Upper lobe of left lung (tissue), 6 donors: ENCODE results near the gene ZNF365. TPM values are rescaled to one million over a fixed set of nuclear protein-coding genes. Genes with fewer than 3 reads are reported as not detected.

Experiments used
- ATAC-seq, 2 donors: fragments of 200-7000 bp; cut with Tn5 transposase; one replicate each; pipeline ENCODE4 v1.9.1; 2022; ENCODE audit warnings: mild to moderate bottlenecking in 2 of 2, moderate library complexity in 2 of 2; ENCODE audit not compliant: low FRiP score in 2 of 2
- DNase-seq, 2 donors: peaks; one replicate each; pipeline ENCODE4 v3.0.0-alpha.2; 2019 to 2020
- H3K27ac ChIP-seq, 4 donors: fragments of 200-600 bp; sonication (generic); one replicate each; pipeline ENCODE4 v1.5.1; 2016 to 2019
- H3K27me3 ChIP-seq, 4 donors: fragments of 200-600 bp; sonication (generic); one replicate each; pipeline ENCODE4 v1.5.1; 2017 to 2019
- H3K36me3 ChIP-seq, 4 donors: fragments of 200-600 bp; sonication (generic); one replicate each; pipeline ENCODE4 v1.5.1; 2016 to 2019
- H3K4me1 ChIP-seq, 4 donors: fragments of 200-600 bp; sonication (generic); one replicate each; pipeline ENCODE4 v1.5.1; 2018 to 2019
- H3K4me3 ChIP-seq, 4 donors: fragments of 200-600 bp; sonication (generic); one replicate each; pipeline ENCODE4 v1.5.1; 2017 to 2019; ENCODE audit warnings: mild to moderate bottlenecking in 2 of 4, moderate library complexity in 1 of 4
- H3K9me3 ChIP-seq, 4 donors: fragments of 200-600 bp; sonication (generic); one replicate each; pipeline ENCODE4 v1.5.1; 2018 to 2019
- EP300 ChIP-seq, 4 donors: sonication (generic); formaldehyde crosslinking; IDR thresholded peaks; one replicate each; pipeline ENCODE4 v1.5.1; 2017; ENCODE audit warnings: antibody characterized with exemption in 4 of 4, control low read depth in 2 of 4
- POLR2A ChIP-seq, 4 donors: fragments of 450-650 bp; IDR thresholded peaks; one replicate each; pipeline ENCODE4 v1.5.1; 2016 to 2017; ENCODE audit warnings: antibody characterized with exemption in 4 of 4, mild to moderate bottlenecking in 2 of 4
- POLR2AphosphoS5 ChIP-seq, 2 donors: sonication (generic); formaldehyde crosslinking; IDR thresholded peaks; one replicate each; pipeline ENCODE4 v1.5.1; 2017; ENCODE audit warnings: antibody characterized with exemption in 2 of 2
- WGBS, 2 donors: methylation state at CpG; one replicate each; pipeline ENCODE4 v1.1.5; 2017 to 2018; 5-methylcytosine and 5-hydroxymethylcytosine counted together
- total RNA-seq, 6 donors: library from RNA; depleted of rRNA in 4 of 6; stranded (reverse); fragments of >200 nt in 4 of 6; gene quantifications; one replicate each; pipeline versions ENCODE4 v1.1.0 to v1.2.1, GENCODE V29; 2016 to 2021
- TF ChIP-seq, protein P1 (sequence below), 6 experiments: fragments of 450-650 bp in 4 of 6; fragments of 200-600 bp in 2 of 6; sonication (generic) in 2 of 6; IDR thresholded peaks; one replicate each; pipeline ENCODE4 v1.5.1; 2016 to 2019; ENCODE audit warnings: antibody characterized with exemption in 6 of 6
- donor health status: DM: no; HTN: no; CAD: no; lungs with moderate emphysema.
- donor health status: DM: no; HTN: yes; CAD: no; lungs with severe emphysema.

The ZNF365 gene
- total RNA-seq, 6 donors from 2014 or later: 1.0 to 6.3 (median 1.7) TPM

DNA sequence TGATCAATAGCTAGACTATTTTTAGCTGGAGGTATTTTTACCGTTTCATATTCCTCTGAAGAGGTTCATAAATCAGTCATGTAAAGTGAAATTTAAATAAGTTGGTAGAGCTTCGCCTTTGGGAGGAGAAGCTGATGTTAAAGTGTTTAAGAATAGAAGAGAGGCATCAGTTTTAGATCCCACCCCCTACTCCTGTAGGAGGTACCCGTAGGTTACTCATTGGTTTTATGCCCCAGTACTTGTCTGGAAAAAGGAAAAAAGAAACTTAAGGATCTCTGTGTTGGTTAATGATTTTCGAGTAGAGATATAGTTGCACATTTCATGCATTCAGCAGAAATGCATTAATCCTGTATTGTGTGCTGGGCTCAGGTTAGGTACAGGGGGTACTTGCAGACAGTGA, 8.7 kb downstream of the ZNF365 start:
- Histone ChIP-seq H3K4me1 (no peaks in the 10 kb centered on the region), H3K36me3 (no peaks in the 10 kb centered on the region), H3K9me3 (no peaks in the 10 kb centered on the region), H3K4me3 (no peak overlapping the region), H3K27ac (no peak overlapping the region), H3K27me3 (no peaks in the 10 kb centered on the region)
- DNase-seq (no peak), ATAC-seq (no peak)
- TF ChIP-seq EP300 (IDR thresholded peaks at IDR 0.05) (no peak), POLR2A (IDR thresholded peaks at IDR 0.05) (no peak), POLR2AphosphoS5 (IDR thresholded peaks at IDR 0.05) (no peak)
- TF ChIP-seq, protein P1, sequence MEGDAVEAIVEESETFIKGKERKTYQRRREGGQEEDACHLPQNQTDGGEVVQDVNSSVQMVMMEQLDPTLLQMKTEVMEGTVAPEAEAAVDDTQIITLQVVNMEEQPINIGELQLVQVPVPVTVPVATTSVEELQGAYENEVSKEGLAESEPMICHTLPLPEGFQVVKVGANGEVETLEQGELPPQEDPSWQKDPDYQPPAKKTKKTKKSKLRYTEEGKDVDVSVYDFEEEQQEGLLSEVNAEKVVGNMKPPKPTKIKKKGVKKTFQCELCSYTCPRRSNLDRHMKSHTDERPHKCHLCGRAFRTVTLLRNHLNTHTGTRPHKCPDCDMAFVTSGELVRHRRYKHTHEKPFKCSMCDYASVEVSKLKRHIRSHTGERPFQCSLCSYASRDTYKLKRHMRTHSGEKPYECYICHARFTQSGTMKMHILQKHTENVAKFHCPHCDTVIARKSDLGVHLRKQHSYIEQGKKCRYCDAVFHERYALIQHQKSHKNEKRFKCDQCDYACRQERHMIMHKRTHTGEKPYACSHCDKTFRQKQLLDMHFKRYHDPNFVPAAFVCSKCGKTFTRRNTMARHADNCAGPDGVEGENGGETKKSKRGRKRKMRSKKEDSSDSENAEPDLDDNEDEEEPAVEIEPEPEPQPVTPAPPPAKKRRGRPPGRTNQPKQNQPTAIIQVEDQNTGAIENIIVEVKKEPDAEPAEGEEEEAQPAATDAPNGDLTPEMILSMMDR (IDR thresholded peaks at IDR 0.05): no peak
- WGBS, 2 donors: 84% methylated on average over 4 of the region's 4 CpGs

DNA sequence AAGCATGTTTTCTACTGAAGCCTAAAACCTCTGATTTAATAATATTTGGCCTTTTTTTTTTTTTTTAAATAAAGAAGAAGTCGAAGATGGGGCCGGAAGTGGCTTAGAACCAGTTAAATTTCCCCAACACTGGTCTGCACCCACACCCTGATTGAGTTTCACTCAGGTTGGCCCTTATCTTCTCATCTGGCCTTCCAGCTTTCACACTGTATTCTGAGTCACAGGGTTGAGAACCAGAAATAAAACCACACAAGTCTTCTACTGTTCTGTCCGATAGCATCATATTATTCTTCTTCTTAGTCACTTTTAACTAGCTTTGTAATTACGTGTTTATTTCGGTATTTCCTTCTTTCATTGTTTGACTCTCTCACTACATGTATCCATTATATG, 9.9 kb downstream of the ZNF365 start:
- H3K4me3 ChIP-seq: no peak overlapping the region
- TF ChIP-seq, protein P1 (IDR thresholded peaks at IDR 0.05): no peak
- TF ChIP-seq POLR2AphosphoS5 (IDR thresholded peaks at IDR 0.05) (no peak), EP300 (IDR thresholded peaks at IDR 0.05) (no peak), POLR2A (IDR thresholded peaks at IDR 0.05) (no peak)
- no peaks in the 10 kb centered on the region for H3K4me1 ChIP-seq
- 54 to 65% methylated on average over 5 of the region's 5 CpGs for WGBS, 2 donors
- no peak overlapping the region for H3K27ac ChIP-seq
- no peak for DNase-seq
- H3K27me3 ChIP-seq: no peaks in the 10 kb centered on the region
- peak in 1 of 2 donors; percentile 58 for ATAC-seq
- H3K9me3 ChIP-seq: no peaks in the 10 kb centered on the region
- H3K36me3 ChIP-seq: no peaks in the 10 kb centered on the region

DNA sequence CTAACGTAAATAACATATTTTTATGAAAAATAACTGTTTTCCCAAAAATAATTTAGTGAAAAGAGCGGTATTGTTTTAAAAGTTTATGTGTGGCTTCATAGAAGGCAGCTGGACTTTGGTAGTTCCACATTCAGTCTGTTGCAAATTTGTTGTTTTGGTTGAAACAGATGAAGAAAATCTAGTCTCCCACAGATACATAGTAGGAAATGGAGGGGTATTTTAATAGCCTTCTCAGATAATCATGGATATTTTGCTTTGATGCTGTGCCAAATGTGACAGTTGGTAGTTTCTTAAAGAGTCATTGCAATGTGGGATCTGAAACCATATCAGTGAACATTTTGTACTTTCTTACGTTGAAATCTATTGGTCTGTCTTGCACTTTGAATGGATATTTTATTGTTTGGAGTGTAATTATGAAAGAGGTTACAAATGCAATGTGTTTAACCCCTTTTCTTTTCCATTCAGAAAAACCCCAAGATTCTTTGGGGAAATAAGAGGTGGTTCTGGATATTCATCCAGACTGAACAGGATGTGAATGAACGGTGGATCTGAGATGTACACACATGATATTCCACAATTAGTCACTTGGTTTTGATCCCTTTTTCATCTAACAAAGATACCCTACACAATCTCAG, 10.4 kb downstream of the ZNF365 start:
- H3K27ac ChIP-seq: no peak overlapping the region
- TF ChIP-seq, protein P1 (IDR thresholded peaks at IDR 0.05): no peak
- TF ChIP-seq POLR2A (IDR thresholded peaks at IDR 0.05): no peak
- no peak for TF ChIP-seq POLR2AphosphoS5 (IDR thresholded peaks at IDR 0.05)
- no peak for TF ChIP-seq EP300 (IDR thresholded peaks at IDR 0.05)
- ATAC-seq: no peak

DNA sequence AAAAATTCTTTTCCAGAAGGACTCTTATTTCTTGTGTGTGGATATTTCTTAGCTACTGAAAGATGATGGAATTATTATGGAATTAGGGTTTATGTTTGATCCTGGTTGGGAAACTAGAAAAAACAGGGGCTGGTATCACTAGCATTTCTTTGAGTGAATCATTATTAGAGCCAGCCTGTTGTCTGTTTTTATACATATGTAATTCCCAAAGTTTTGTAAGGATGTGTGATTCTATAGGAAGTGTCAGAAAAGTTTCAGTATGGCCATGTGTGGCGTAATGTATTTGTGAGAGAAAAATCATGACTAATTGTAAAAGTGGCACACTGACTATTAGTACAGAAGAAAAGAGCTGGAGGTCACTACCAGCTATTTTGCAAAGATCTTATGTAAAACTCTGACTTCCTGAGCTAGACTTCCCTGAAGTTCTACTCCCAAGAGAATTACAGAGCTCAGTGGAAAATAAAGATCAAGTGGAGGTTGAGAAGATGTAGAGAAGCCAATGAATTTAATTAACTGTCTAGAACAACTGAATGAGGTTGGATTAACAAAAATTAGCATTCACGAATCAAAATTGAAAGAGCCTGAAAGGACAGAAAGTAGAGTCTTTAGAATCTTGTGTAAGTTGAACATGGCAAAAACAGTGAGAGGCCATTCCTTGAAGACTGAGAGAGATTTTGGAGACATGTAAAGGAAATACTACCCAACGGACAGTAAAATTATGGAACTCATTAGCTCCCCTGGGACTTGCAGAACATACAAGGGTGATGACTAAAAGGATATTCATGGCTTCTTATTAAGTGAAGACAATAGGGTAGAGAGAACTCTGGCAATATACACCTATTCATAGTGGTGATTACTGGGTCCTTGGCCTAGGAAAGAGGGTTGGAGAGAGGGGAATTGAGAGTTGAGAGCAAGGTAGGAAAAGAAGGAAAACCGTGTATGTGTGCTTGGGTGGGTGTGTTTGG, 12.5 kb downstream of the ZNF365 start:
- ATAC-seq (no peak), DNase-seq (no peak)
- no peaks in the 10 kb centered on the region for H3K36me3 ChIP-seq
- 81 to 88% methylated on average over 4 of the region's 4 CpGs for WGBS, 2 donors
- no peaks in the 10 kb centered on the region for H3K4me1 ChIP-seq
- no peaks in the 10 kb centered on the region for H3K9me3 ChIP-seq
- TF ChIP-seq EP300 (IDR thresholded peaks at IDR 0.05) (no peak), POLR2AphosphoS5 (IDR thresholded peaks at IDR 0.05) (no peak), POLR2A (IDR thresholded peaks at IDR 0.05) (no peak)
- TF ChIP-seq, protein P1 (IDR thresholded peaks at IDR 0.05): no peak
- H3K27me3 ChIP-seq: no peaks in the 10 kb centered on the region
- no peak overlapping the region for H3K27ac ChIP-seq
- no peak overlapping the region for H3K4me3 ChIP-seq

More for the DNA sequence above, 10.4 kb downstream of the ZNF365 start:
- no peak for DNase-seq
- H3K36me3 ChIP-seq: no peaks in the 10 kb centered on the region
- no peaks in the 10 kb centered on the region for H3K4me1 ChIP-seq
- WGBS, 2 donors: 50 to 60% methylated on average over 4 of the region's 4 CpGs
- no peaks in the 10 kb centered on the region for H3K9me3 ChIP-seq
- no peaks in the 10 kb centered on the region for H3K27me3 ChIP-seq
- H3K4me3 ChIP-seq: no peak overlapping the region
